ENCODE data around the gene VEPH1.
A peak's percentile ranks its signal among the peaks of the same experiment; 100 is the strongest.

VEPH1 gene

GRCh38 chr3:157247391-157247790 is 255.8 kb downstream of the VEPH1 start:
- DNase-seq: no peak

- no peak for DNase-seq
Measured at GRCh38 chr3:157242836-157243235, 260.4 kb downstream of the VEPH1 start.

GRCh38 chr3:157241599-157241998 is 261.6 kb downstream of the VEPH1 start:
- no peak for DNase-seq

- DNase-seq: no peak
Measured at GRCh38 chr3:157240408-157240807, 262.8 kb downstream of the VEPH1 start.

GRCh38 chr3:157239082-157239704 is 264.0 kb downstream of the VEPH1 start:
- DNase-seq: peak; percentile 64 to 69

- DNase-seq: no peak
Measured at GRCh38 chr3:157238457-157238856, 264.8 kb downstream of the VEPH1 start.

GRCh38 chr3:157237886-157238285 is 265.3 kb downstream of the VEPH1 start:
- no peak for DNase-seq

- no peak for DNase-seq
Measured at GRCh38 chr3:157235291-157235690, 267.9 kb downstream of the VEPH1 start.

- DNase-seq: no peak
Measured at GRCh38 chr3:157233923-157234322, 269.3 kb downstream of the VEPH1 start.

- no peak for DNase-seq
Measured at GRCh38 chr3:157232141-157232540, 271.1 kb downstream of the VEPH1 start.

- no peak for DNase-seq
Measured at GRCh38 chr3:157231071-157231470, 272.1 kb downstream of the VEPH1 start.

GRCh38 chr3:157226173-157226847 is 276.9 kb downstream of the VEPH1 start:
- no peak for DNase-seq

GRCh38 chr3:157225001-157225400 is 278.2 kb downstream of the VEPH1 start:
- DNase-seq: no peak

- DNase-seq: no peak
Measured at GRCh38 chr3:157220883-157221282, 282.3 kb downstream of the VEPH1 start.

GRCh38 chr3:157220211-157220610 is 283.0 kb downstream of the VEPH1 start:
- DNase-seq: no peak

GRCh38 chr3:157219215-157219614 is 284.0 kb downstream of the VEPH1 start:
- no peak for DNase-seq
